SK-N-SH treated with all-trans-retinoic acid at 6 μM for 48 hours (cell line): Measurements from ENCODE around the gene DOC2B.

Experiments used
- ISL1 ChIP-seq: fragments of 250-450 bp; sonication (Bioruptor Pico); IDR thresholded peaks from 2 replicates; pipeline ENCODE4 v2.1.2; 2022; ENCODE audit warnings: mild to moderate bottlenecking, moderate library complexity
- SNAI2 ChIP-seq: fragments of 250-450 bp; sonication (Bioruptor Pico); IDR thresholded peaks from 2 replicates; pipeline ENCODE4 v1.5.0; 2020; ENCODE audit warnings: mild to moderate bottlenecking, moderate library complexity
- ZC3H10 ChIP-seq: fragments of 250-450 bp; sonication (Bioruptor Pico); IDR thresholded peaks from 2 replicates; pipeline ENCODE4 v1.5.1; 2021; ENCODE audit warnings: mild to moderate bottlenecking, moderate library complexity

- TF ChIP-seq SNAI2: no peak
- TF ChIP-seq ISL1 (CRISPR knock-in tag): no peak
- no peak for TF ChIP-seq ZC3H10
Observed at GRCh38 chr17:165939-166338, 15.5 kb downstream of the DOC2B start.
